ELF-1 (cell line): ENCODE data around the gene XPR1.

Experiments used
- DNase-seq: peaks from one replicate; pipeline ENCODE4 v3.0.0-alpha.2; 2016; ENCODE audit warnings: low read depth, low spot score

XPR1 gene

DNA sequence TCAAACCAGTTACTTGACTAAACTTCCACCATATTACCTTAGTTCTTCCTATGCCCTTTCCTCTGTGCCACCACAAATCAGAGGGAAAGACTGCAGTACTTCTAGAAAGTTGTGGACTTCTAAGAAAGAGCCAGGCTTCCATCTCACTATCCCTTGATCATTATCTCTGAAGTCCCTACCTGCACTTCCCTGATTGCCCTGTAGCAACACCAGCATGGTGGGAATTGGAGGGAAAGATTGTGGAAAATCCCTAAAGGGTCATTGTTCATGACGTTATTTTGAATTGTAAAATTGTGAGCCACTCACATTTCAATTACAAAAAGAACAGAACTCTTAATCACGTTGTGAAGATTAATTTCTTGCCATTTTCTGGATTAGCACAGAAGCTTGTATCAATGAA lies 257.5 kb downstream of the XPR1 start:
- DNase-seq = no peak

- DNase-seq = no peak
Observed at GRCh38 chr1:180892272-180892671, 260.4 kb downstream of the XPR1 start.

DNA sequence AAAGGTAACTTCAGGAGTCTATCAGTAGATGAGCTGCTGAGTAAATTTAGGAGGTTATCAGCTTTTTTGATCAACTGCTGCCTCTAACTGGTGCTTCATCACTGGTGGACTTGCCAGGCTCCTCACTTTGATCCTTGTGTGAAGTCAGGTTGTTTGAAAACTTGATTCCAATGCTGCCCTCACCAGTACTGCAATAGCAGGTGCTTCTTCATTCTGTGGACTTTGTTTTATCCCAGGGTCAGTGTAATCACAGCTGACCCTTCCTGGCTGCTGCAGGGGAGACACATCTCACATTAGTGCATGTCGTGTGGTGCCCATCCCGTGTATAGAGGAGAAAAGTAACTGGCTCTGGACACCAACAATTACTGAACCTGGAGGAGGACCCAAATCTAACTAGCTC lies 260.9 kb downstream of the XPR1 start:
- DNase-seq = no peak

- DNase-seq = no peak
Observed at GRCh38 chr1:180893614-180894013, 261.8 kb downstream of the XPR1 start.

DNA sequence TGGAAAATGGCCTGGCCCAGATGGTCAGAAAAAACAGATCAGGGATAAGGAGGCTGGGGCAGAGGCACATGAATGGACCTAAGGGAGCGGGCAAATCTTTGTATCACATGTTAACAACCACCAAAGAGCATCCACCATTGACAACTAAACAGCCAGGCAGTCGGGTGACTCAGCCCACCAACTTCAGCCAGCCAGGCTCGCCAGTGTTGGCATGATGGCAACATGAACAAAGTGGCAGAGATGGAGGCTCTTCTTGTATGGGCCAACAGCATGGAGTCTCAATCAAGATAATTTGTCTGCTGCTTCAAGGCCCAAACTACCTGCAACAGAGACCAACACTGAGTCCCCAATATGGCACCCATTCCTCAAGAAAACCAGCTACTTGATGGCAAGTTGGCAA lies 264.3 kb downstream of the XPR1 start:
- no peak for DNase-seq

- peak; percentile 52 for DNase-seq
Observed at GRCh38 chr1:180898441-180899219, 266.8 kb downstream of the XPR1 start.

- peak; percentile 48 for DNase-seq
Observed at GRCh38 chr1:180899262-180899661, 267.4 kb downstream of the XPR1 start.

GRCh38 chr1:180901076-180901990 lies 269.5 kb downstream of the XPR1 start:
- no peak for DNase-seq

DNA sequence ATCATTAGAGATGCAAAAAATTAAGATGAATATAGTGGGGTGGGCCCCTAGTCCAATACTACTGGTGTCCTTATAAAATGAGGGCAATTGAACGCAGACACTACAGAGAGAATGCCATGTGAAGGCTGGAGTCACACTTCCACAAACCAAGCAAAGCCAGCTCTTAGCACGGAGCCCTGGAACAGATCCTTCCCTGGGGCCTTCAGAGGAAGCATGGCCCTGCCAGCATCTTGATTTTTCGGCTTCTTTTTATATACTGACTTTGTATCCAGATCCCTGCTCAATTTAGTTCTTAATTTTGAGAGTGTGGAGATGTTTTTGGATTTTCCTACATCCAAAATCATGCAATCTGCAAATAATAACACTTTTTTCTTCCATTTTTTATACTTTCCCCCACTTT lies 270.7 kb downstream of the XPR1 start:
- no peak for DNase-seq

GRCh38 chr1:180905927-180906326 lies 274.1 kb downstream of the XPR1 start:
- no peak for DNase-seq

DNA sequence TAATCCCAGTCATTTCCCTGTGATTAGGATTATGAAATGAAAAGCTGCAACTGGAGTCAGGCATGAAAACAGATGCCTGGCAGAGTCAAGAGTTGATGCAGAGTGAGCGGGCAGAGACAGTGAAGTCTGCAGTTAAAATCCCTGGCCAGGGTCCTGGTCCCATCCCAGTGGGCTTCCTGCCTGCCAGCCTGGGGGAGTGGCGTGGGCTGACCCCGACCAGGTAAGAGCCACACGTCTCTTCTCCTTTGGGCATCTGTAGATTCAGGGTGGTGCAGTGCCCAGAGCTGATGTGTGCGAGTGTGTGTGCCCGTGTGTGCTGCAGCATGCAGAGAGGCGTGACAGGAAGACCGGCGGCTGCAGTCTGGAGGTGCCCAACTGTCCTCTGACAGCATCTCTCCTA lies 274.7 kb downstream of the XPR1 start:
- no peak for DNase-seq

DNA sequence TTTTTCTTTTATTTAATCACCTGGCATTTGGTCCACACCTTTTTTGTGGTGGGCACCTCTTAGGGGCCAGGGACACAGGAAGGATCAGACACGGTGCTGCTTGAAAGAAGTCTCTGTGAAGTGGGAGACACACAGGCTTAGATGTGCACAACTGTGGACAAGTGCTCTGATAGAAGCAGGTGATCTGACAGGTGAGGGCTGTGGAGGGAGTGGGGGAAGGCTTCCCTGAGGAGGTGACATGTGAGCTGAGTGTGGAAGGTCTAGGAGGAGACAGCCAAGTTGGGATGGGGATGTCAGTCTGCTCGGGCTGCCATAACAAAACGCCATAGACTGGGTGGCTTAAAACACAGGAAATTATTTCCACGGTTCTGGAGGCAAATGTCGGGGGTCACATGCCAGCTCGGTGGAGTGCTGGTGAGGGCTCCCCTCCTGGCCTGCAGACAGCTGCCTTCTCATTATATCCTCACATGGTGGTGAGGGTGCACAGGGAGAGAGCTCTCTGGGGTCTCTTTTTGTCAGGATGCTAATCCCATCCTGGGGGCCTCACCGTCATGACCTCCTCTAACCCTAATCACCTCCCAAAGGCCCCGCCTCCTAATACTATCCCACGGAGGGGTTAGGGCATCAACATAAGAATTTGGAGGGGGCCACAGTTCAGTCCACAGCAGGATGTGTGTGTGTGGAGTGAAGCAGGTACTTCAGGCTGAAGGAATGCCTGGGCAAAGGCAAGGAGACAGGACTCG lies 275.7 kb downstream of the XPR1 start:
- DNase-seq = no peak

DNA sequence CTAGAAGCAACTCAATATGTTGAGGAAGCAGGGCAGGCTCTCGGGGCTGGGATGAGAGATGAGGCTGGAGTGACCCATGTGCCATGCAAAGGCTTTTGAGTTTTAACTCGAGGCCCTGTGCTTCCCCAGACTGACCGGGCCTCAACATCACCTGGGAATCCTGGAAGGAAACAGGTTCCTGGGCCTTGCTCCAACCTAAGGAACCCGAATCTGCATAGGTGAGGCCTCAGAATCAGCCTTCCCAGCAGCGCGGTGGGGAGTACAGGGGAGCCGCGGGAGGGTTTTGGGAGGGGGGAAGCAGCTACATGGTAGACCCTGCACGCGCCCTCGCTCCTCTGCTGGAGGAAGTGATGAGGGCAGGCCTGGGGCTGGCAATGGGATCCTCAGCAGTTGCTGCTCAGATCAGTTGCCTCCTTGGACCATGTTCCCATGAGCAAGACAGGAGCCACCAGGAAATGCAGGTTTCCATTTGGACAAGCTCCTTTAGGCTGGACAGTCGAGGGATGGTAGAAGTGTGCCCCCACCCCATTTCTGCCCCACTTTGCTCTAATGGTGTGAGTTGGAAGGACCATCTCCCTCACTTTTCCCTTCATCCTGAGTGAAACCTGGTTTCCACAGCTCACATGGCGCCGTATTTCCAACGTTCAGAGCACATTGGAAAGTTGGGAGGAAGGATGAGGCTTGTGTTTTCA lies 276.4 kb downstream of the XPR1 start:
- DNase-seq = no peak

DNA sequence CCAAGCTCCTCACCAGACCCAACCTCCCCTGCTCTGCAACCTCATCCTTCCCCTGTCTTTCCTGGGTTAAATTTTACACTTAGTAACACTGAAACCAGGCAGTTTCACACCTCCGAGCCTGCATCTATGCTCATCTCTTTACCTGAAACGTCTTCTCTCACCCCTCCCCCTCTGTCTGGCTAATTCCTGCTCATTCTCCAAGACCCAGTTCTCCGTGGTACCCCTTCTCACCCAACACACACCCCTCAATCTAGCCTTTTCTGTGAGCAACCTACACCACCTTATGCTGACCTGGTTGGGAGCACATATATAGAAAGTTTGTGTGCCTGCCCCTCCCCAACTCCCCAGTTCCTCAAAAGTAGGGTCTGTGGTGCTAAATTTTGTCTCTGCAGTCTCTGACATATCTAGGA lies 277.2 kb downstream of the XPR1 start:
- DNase-seq = no peak

DNA sequence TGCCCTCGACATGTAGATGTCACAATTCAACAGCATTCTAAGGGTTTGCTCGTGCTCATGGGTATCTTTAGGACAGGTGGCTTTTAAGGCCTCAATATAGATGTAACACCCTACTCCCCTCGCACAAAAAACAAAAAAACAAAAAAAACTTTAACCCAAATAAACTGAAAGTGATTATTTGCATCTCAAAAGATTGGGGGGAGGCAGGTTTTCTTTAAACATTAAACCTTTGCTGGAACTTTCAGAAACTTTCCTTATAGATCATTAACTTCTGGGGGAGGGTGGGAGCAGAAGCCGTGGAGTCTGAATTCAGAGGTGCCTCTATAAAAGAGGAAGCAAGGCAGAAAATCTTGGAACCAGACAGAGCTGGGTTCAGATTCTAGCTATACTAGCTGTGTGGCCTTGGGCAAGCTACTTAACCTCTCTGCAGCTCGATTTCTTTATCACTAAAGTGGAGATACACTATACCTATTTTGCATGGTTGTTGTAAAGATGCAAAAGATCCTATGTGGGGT lies 277.7 kb downstream of the XPR1 start:
- DNase-seq = no peak

DNA sequence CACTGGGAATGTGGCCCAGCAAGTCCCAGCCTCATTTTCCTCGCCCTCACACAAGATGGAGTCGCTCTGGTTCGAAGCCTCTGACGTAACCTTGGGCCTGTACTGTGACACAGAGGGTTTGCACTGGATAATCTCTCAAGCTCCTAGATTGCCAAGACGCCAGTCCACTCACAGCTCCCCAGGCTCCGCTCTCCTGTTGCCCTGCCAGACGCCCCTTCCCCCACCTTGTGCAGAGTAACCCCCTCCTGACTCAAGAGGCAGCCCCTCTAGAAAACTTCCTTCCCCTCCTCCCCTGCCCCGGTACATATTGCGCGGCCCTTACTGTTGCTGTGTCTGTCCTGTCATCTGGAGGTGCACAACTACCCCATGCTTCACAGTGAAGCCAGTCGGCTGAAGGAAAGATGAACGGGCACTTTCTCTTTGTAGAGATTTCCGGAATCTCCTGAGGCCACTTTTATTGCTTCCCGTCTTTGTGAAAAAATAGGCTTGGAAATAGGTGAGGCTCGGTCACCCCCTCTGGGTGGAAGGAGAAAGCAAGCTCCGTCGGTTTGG lies 279.9 kb downstream of the XPR1 start:
- no peak for DNase-seq

GRCh38 chr1:180912211-180912800 lies 280.5 kb downstream of the XPR1 start:
- no peak for DNase-seq

- DNase-seq = no peak
Observed at GRCh38 chr1:180912801-180913565, 281.2 kb downstream of the XPR1 start, which contains the start of gene KIAA1614. KIAA1614 (plus strand) TSS chr1:180912897; CDS start chr1:180913244, 347 bp downstream.

DNA sequence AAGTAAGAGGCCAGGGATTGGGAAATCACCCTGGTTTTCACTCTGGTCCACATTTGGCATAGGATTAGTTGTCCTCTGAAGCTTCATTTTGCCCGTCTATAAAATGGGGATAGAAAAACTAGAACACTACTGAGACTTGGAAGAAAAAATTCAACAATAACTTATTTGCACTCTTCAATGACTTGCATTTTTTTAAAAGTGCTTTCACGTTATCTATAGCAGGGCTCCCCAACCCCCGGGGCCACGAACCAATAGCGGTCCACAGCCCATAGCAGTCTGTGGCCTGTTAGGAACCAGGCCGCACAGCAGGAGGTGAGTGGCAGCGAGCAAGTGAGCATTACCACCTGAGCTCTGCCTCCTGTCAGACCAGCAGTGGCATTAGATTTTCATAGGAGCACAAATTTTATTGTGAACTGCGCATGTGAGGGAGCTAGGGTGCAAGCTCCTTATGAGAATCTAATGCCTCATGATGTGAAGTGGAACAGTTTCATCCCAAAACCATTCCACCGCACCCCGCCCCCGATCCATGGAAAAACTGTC lies 283.7 kb downstream of the XPR1 start:
- no peak for DNase-seq
